Measurements from ENCODE around the gene IFNAR1. TPM values are rescaled to one million over a fixed set of nuclear protein-coding genes. Genes with fewer than 3 reads are reported as not detected.
"Not testable (repeated sequence)": the region's sequence is repeated elsewhere in the genome, so short reads cannot be mapped to it uniquely, and the experiment has no call there.

Gene IFNAR1
- total and polyA plus RNA-seq, 10 donors = 9.2 to 86.1 (median 57.3) TPM

DNA sequence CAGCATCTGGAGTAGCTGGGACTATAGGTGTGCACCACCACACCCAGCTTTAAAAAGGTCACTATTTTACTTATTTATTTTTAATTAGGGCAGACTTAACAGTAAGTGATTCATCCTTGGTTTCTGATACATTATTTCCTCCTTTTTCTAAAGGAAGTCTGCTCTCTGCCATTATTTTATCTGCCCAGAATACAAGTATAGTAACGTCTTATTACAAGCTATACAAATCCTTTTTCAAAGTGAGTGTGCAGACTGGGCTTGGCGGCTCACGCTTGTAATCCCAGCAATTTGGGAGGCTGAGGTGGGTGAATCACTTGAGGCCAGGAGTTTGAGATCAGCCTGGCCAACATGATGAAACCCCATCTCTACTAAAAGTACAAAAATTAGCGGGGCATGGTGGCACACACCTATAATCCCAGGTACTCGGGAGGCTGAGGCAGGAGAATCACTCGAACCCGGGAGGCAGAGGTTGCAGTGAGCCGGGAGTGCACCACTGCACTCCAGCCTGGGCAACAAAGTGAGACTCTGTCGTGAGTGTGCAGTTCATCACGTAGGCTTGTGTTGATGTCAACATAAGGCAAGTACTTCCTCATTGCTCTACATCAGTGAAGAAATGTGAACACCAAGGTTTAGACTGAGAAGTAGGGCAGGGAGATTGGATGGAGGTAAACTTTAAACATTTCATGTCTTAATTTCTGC is 39.3 kb downstream of the IFNAR1 start:
- WGBS, 5 donors = 56 to 66% (median 58%) methylated on average over 10 of the region's 10 CpGs

DNA sequence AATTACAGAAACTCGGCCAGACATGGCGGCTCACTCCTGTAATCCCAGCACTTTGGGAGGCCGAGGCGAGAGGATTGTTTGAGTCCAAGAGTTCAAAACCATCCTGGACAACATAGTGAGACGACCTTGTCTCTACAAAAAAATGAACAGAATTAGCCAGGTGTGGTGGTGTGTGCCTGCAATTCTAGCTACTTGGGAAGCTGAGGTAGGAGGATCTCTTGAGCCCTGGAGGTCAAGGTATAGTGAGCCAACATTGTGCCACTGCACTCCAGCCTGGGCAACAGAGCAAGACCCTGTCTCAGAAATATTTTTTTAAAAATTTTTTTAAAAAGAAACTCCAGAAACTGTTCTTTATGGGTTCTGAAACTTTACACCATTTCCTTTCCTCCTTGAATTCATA is 40.1 kb downstream of the IFNAR1 start:
- Histone ChIP-seq H3K27me3 (replicated peaks in 1 of 7) (no peaks in the 10 kb centered on the region), H3K27ac (peak overlapping the region in 7 of 8 donors; percentile 69 to 95 (median 86)), H3K4me1 (peaks cover 20 to 73% (median 32%) of the 10 kb centered on the region in 6 donors), H3K36me3 (no peaks in the 10 kb centered on the region), H3K9me3 (peaks cover 0 to 33% (median 26%) of the 10 kb centered on the region in 8 donors), H3K4me3 (peak overlapping the region in 1 of 8 donors; percentile 46)
- intact Hi-C loops (cut with DNase I; ENCODE audit: low total_unique reads) = loop anchor here (10.0 kb wide), 1 partner anchor 160 kb away; no protein-coding TSS in a partner anchor
- TF ChIP-seq POLR2A (IDR thresholded peaks at IDR 0.05) = no peak
- TF ChIP-seq POLR2AphosphoS5 (IDR thresholded peaks at IDR 0.05) = no peak
- TF ChIP-seq CTCF (IDR thresholded peaks at IDR 0.05 in 8 of 11, conservative IDR thresholded peaks at IDR 0.05 in 3 of 11) = no peak
- no peak for DNase-seq
- 90 to 98% (median 94%) methylated on average over 5 of the region's 5 CpGs for WGBS, 5 donors

More for the DNA sequence above, 39.3 kb downstream of the IFNAR1 start:
- TF ChIP-seq POLR2AphosphoS5 (IDR thresholded peaks at IDR 0.05) (peak; percentile 44 to 86 (median 67)), CTCF (IDR thresholded peaks at IDR 0.05 in 8 of 11, conservative IDR thresholded peaks at IDR 0.05 in 3 of 11) (peak in 1 of 11 experiments; percentile 9)
- peaks cover 20 to 76% (median 32%) of the 10 kb centered on the region in 6 donors for H3K4me1 ChIP-seq
- H3K27ac ChIP-seq = peak overlapping the region; percentile 31 to 95 (median 80)
- not testable (repeated sequence) for H3K27me3 ChIP-seq (replicated peaks in 1 of 7); H3K36me3 ChIP-seq; DNase-seq
- H3K4me3 ChIP-seq = peak overlapping the region in 1 of 8 donors; percentile 46
- intact Hi-C loops (cut with DNase I; ENCODE audit: low total_unique reads) = loop anchor here (10.0 kb wide), 1 partner anchor 159 kb away; no protein-coding TSS in a partner anchor
- peaks cover 0 to 33% (median 26%) of the 10 kb centered on the region in 8 donors for H3K9me3 ChIP-seq

DNA sequence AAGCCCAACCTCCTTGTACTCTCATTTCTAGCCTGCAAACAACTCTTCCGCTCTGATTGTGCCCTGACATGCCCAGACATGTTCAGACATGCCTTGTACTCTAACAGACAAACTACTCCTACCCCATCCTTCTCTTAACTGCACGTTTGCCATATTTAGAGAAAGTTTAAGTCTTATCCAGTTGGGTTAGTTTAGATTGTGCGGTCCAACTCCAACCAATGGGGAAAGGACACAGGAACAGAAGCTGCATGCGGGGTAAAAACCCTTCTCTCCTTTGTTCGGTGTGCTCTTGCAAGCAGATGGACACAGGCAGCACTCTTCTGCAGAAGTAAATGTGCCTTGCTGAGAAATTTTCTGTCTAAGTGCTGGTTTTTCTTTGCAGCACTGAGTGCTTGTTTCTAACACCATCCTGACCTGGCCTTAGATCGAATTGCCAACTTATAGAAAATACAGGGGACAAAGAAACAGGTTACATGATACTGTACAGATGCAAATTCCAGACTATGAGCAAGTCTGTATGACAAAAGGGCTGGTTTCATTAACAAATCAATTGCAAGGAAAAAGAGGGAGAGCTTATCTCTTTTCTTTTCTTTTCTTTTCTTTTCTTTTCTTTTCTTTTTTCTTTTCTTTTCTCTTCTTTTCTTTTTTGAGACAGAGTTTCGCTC is 42.7 kb downstream of the IFNAR1 start:
- H3K27me3 ChIP-seq (replicated peaks in 1 of 7) = no peaks in the 10 kb centered on the region
- H3K36me3 ChIP-seq = no peaks in the 10 kb centered on the region
- peaks cover 0 to 37% (median 27%) of the 10 kb centered on the region in 8 donors for H3K9me3 ChIP-seq
- peaks cover 3 to 70% (median 17%) of the 10 kb centered on the region in 6 donors for H3K4me1 ChIP-seq
- H3K4me3 ChIP-seq = no peak overlapping the region
- no peak for TF ChIP-seq POLR2AphosphoS5 (IDR thresholded peaks at IDR 0.05)
- no peak for TF ChIP-seq POLR2A (IDR thresholded peaks at IDR 0.05)
- no peak for TF ChIP-seq CTCF (IDR thresholded peaks at IDR 0.05 in 8 of 11, conservative IDR thresholded peaks at IDR 0.05 in 3 of 11)
- H3K27ac ChIP-seq = peak overlapping the region in 3 of 8 donors; percentile 38 to 50 (median 43)
- DNase-seq = no peak
- WGBS, 5 donors = 89 to 97% (median 94%) methylated on average over 7 of the region's 7 CpGs
- intact Hi-C loops (cut with DNase I; ENCODE audit: low total_unique reads) = loop anchor here (10.0 kb wide), 1 partner anchor 163 kb away; no protein-coding TSS in a partner anchor

DNA sequence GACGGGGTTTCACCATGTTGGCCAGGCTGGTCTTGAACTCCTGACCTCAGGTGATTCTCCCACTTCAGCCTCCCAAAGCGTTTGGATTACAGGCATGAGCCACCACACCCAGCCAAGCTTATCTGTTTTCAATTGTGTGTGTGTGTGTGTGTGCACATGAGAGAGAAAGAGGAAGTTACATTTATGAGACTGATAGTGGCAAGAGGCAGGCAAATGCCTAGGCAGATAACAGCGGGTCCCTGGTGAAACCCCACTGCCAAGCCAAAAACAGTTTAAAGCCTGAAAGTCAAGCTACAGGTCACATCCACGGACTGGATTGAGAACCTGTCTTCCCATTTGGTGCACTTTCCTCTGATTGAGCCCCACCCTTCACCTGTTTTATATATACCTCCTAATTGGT is 43.4 kb downstream of the IFNAR1 start:
- WGBS, 5 donors = 43 to 68% (median 52%) methylated on average over 4 of the region's 4 CpGs
- H3K27me3 ChIP-seq (replicated peaks in 1 of 7) = no peaks in the 10 kb centered on the region
- no peak for DNase-seq
- TF ChIP-seq POLR2A (IDR thresholded peaks at IDR 0.05) = no peak
- no peak for TF ChIP-seq CTCF (IDR thresholded peaks at IDR 0.05 in 8 of 11, conservative IDR thresholded peaks at IDR 0.05 in 3 of 11)
- TF ChIP-seq POLR2AphosphoS5 (IDR thresholded peaks at IDR 0.05) = peak in 1 of 3 donors; percentile 16
- intact Hi-C loops (cut with DNase I; ENCODE audit: low total_unique reads) = loop anchor here (10.0 kb wide), 1 partner anchor 163 kb away; no protein-coding TSS in a partner anchor
- H3K4me3 ChIP-seq = no peak overlapping the region
- H3K9me3 ChIP-seq = peaks cover 0 to 37% (median 27%) of the 10 kb centered on the region in 8 donors
- H3K4me1 ChIP-seq = peaks cover 0 to 68% (median 17%) of the 10 kb centered on the region in 6 donors
- peak overlapping the region in 3 of 8 donors; percentile 38 to 50 (median 43) for H3K27ac ChIP-seq
- no peaks in the 10 kb centered on the region for H3K36me3 ChIP-seq

All from spleen (tissue), 11 donors.